Activated B cell treated with CpG ODN at 0.5 μM for 24 hours (primary cell): ENCODE measurements around the gene C1QC. TPM values are rescaled to one million over a fixed set of nuclear protein-coding genes. Genes with fewer than 3 reads are reported as not detected.

Experiments
- ATAC-seq: fragments of 200-7000 bp; cut with Tn5 transposase; one replicate; pipeline ENCODE4 v1.10.0; 2021; ENCODE audit warnings: low read depth, mild to moderate bottlenecking, moderate library complexity
- CTCF ChIA-PET: fragments of 350-600 bp; sonication (Branson Sonifier 250); formaldehyde crosslinking; loops from one replicate; lab custom pipeline; 2021; ENCODE audit warnings: antibody characterized with exemption; lab: Charles Lee
- POLR2A ChIA-PET: fragments of 350-600 bp; sonication (Branson Sonifier 250); formaldehyde crosslinking; loops from one replicate; lab custom pipeline; 2021; ENCODE audit warnings: antibody characterized with exemption; lab: Charles Lee
- DNase-seq: peaks from one replicate; pipeline ENCODE4 v3.0.0; 2022
- H3K27ac Mint-ChIP-seq: one replicate; pipeline ENCODE4 v1.8.0; 2020; ENCODE audit warnings: mixed read lengths
- H3K27me3 Mint-ChIP-seq: one replicate; pipeline ENCODE4 v1.8.0; 2021; ENCODE audit warnings: mixed read lengths
- H3K36me3 Mint-ChIP-seq: one replicate; pipeline ENCODE4 v1.8.0; 2021; ENCODE audit warnings: low read depth, mixed read lengths
- H3K4me1 Mint-ChIP-seq: one replicate; pipeline ENCODE4 v1.8.0; 2021; ENCODE audit warnings: mixed read lengths
- H3K4me3 Mint-ChIP-seq: one replicate; pipeline ENCODE4 v1.8.0; 2020; ENCODE audit warnings: mild to moderate bottlenecking, mixed read lengths
- H3K9me3 Mint-ChIP-seq: one replicate; pipeline ENCODE4 v1.8.0; 2020; ENCODE audit warnings: mixed read lengths
- CTCF ChIP-seq: fragments of 200-600 bp; IDR thresholded peaks from one replicate; pipeline ENCODE4 v1.8.0; 2022; ENCODE audit warnings: antibody characterized with exemption, mild to moderate bottlenecking
- intact Hi-C: fragments of 100-400 bp; cut with micrococcal nuclease; formaldehyde crosslinking; loops from one replicate; pipeline ENCODE4 v1.15.1; 2024
- total RNA-seq: library from RNA; stranded (reverse); gene quantifications from 2 replicates; pipeline ENCODE4 v1.2.3, GENCODE V29; 2022

Gene C1QC
- total RNA-seq, 1 donor from 2014 or later, result not detected

DNA sequence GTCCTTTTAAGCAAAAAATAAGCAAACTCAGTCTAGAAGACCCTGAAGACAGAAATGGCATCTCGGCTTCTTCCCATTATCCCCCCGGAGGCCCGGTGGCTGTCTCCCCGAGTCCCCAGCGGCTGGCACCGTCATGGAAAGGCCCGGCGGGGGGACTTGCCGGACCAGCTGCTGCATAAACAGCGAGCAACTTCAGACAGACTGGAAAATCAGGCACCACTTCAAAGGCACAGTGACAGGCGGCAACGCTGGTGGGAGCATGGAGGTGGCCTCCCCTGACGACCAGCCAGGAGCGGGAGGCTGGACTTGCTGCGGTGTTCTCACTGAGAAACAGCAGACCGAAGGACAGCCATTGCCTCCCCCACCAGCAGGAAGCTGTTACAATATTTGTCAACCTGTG is 25.4 kb upstream of the C1QC start:
- H3K9me3 Mint-ChIP-seq, result no peaks in the 10 kb centered on the region
- no peak overlapping the region for H3K4me3 Mint-ChIP-seq
- intact Hi-C loops, result no loop called here
- ChIA-PET CTCF (no interaction called here), POLR2A (no interaction called here)
- no peaks in the 10 kb centered on the region for H3K36me3 Mint-ChIP-seq
- no peak overlapping the region for H3K27ac Mint-ChIP-seq
- TF ChIP-seq CTCF, result no peak
- no peaks in the 10 kb centered on the region for H3K4me1 Mint-ChIP-seq
- peaks cover 21% of the 10 kb centered on the region for H3K27me3 Mint-ChIP-seq
- ATAC-seq, result no peak
- no peak for DNase-seq

GRCh38 chr1:22619252-22619651 is 24.2 kb upstream of the C1QC start:
- Mint-ChIP-seq H3K9me3 (no peaks in the 10 kb centered on the region), H3K36me3 (no peaks in the 10 kb centered on the region), H3K4me3 (no peak overlapping the region), H3K27ac (no peak overlapping the region), H3K27me3 (peaks cover 24% of the 10 kb centered on the region), H3K4me1 (no peaks in the 10 kb centered on the region)
- no peak for TF ChIP-seq CTCF
- ChIA-PET CTCF (no interaction called here), POLR2A (no interaction called here)
- no peak for ATAC-seq
- no peak for DNase-seq
- intact Hi-C loops, result no loop called here

DNA sequence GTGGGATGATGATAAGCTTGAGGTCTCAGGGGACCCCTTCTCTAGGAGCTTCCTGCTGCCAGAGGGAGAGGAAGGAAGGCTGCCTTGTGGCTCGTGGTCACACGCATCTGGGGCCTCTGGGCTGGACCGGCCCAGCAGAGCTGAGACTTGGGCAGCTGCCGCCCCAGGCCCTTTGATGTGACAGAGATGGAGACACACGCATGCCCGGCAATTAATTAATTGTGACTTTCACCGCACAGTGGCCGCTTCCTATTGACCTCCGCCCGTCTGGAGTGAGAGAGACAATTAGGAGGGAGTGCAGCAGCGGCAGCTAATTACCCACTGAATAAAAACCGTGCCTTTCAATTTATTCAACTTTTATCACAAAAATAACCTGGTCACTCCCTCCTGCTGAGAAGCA is 23.6 kb upstream of the C1QC start:
- POLR2A ChIA-PET, result no interaction called here
- H3K27me3 Mint-ChIP-seq, result peaks cover 21% of the 10 kb centered on the region
- no peak for TF ChIP-seq CTCF
- DNase-seq (no peak), ATAC-seq (no peak)
- no peaks in the 10 kb centered on the region for H3K36me3 Mint-ChIP-seq
- CTCF ChIA-PET, result no interaction called here
- H3K4me3 Mint-ChIP-seq, result no peak overlapping the region
- no peaks in the 10 kb centered on the region for H3K4me1 Mint-ChIP-seq
- intact Hi-C loops, result no loop called here
- no peaks in the 10 kb centered on the region for H3K9me3 Mint-ChIP-seq
- no peak overlapping the region for H3K27ac Mint-ChIP-seq

GRCh38 chr1:22621761-22622160 is 21.7 kb upstream of the C1QC start:
- intact Hi-C loops, result no loop called here
- Mint-ChIP-seq H3K36me3 (no peaks in the 10 kb centered on the region), H3K9me3 (no peaks in the 10 kb centered on the region), H3K4me3 (no peak overlapping the region), H3K27me3 (peaks cover 27% of the 10 kb centered on the region), H3K27ac (no peak overlapping the region), H3K4me1 (no peaks in the 10 kb centered on the region)
- DNase-seq, result no peak
- POLR2A ChIA-PET, result no interaction called here
- CTCF ChIA-PET, result no interaction called here
- no peak for ATAC-seq
- no peak for TF ChIP-seq CTCF

GRCh38 chr1:22625262-22625925 is 18.0 kb upstream of the C1QC start:
- H3K4me1 Mint-ChIP-seq, result no peaks in the 10 kb centered on the region
- CTCF ChIA-PET, result no interaction called here
- ATAC-seq, result no peak
- intact Hi-C loops, result no loop called here
- no peaks in the 10 kb centered on the region for H3K9me3 Mint-ChIP-seq
- no peak for TF ChIP-seq CTCF
- H3K27me3 Mint-ChIP-seq, result peaks cover 36% of the 10 kb centered on the region
- H3K4me3 Mint-ChIP-seq, result no peak overlapping the region
- DNase-seq, result no peak
- H3K27ac Mint-ChIP-seq, result no peak overlapping the region
- H3K36me3 Mint-ChIP-seq, result no peaks in the 10 kb centered on the region
- POLR2A ChIA-PET, result no interaction called here
